ENCODE data around the gene RHBDF1. TPM values are rescaled to one million over a fixed set of nuclear protein-coding genes. Genes with fewer than 3 reads are reported as not detected.

Gene RHBDF1
- total RNA-seq, 1 donor from 2014 or later = 46.5 TPM

- Mint-ChIP-seq H3K27me3 (ENCODE audit: low read depth) (no peaks in the 10 kb centered on the region), H3K27ac (ENCODE audit: unreplicated experiment) (no peak overlapping the region), H3K9me3 (no peaks in the 10 kb centered on the region), H3K4me3 (peak overlapping the region; percentile 90), H3K4me1 (peaks cover 41% of the 10 kb centered on the region), H3K36me3 (ENCODE audit: low read depth) (no peaks in the 10 kb centered on the region)
- no peak for DNase-seq (ENCODE audit: low read depth, low spot score)
- TF ChIP-seq CTCF (conservative IDR thresholded peaks at IDR 0.05) = no peak
These were observed 7.0 kb upstream of the RHBDF1 start for GRCh38 chr16:79151-80054.

- Mint-ChIP-seq H3K4me3 (peak overlapping the region; percentile 90), H3K27me3 (ENCODE audit: low read depth) (no peaks in the 10 kb centered on the region), H3K4me1 (peaks cover 44% of the 10 kb centered on the region), H3K27ac (ENCODE audit: unreplicated experiment) (peak overlapping the region; percentile 90), H3K9me3 (no peaks in the 10 kb centered on the region), H3K36me3 (ENCODE audit: low read depth) (no peaks in the 10 kb centered on the region)
- TF ChIP-seq CTCF (conservative IDR thresholded peaks at IDR 0.05) = no peak
- DNase-seq (ENCODE audit: low read depth, low spot score) = no peak
These were observed 6.2 kb upstream of the RHBDF1 start for GRCh38 chr16:78444-79150.

GRCh38 chr16:77807-78443, 5.5 kb upstream of the RHBDF1 start, which contains the start of gene MPG:
Gene MPG, plus strand, starts transcription at chr16:78225. Its CDS starts 85 bp downstream, at chr16:78310.
- Mint-ChIP-seq H3K27me3 (ENCODE audit: low read depth) (peaks cover 2% of the 10 kb centered on the region), H3K9me3 (no peaks in the 10 kb centered on the region), H3K27ac (ENCODE audit: unreplicated experiment) (peak within 1 kb of the TSS; percentile 90), H3K4me1 (peaks cover 48% of the 10 kb centered on the region), H3K4me3 (peak within 1 kb of the TSS; percentile 90), H3K36me3 (ENCODE audit: low read depth) (no peaks in the 10 kb centered on the region)
- DNase-seq (ENCODE audit: low read depth, low spot score) = peak; percentile 60
- no peak for TF ChIP-seq CTCF (conservative IDR thresholded peaks at IDR 0.05)

- peaks cover 51% of the 10 kb centered on the region for H3K4me1 Mint-ChIP-seq
- no peaks in the 10 kb centered on the region for H3K9me3 Mint-ChIP-seq
- H3K4me3 Mint-ChIP-seq = peak overlapping the region; percentile 86
- peak; percentile 48 for DNase-seq (ENCODE audit: low read depth, low spot score)
- H3K36me3 Mint-ChIP-seq (ENCODE audit: low read depth) = no peaks in the 10 kb centered on the region
- H3K27me3 Mint-ChIP-seq (ENCODE audit: low read depth) = peaks cover 3% of the 10 kb centered on the region
- no peak overlapping the region for H3K27ac Mint-ChIP-seq (ENCODE audit: unreplicated experiment)
- TF ChIP-seq CTCF (conservative IDR thresholded peaks at IDR 0.05) = no peak
These were observed 4.9 kb upstream of the RHBDF1 start for GRCh38 chr16:77273-77806.
